SK-N-MC (cell line): ENCODE results near the gene MYO15B.

Experiments
- EZH2 ChIP-seq: fragments of 200-600 bp; sonication (generic); IDR thresholded peaks from one replicate; pipeline ENCODE4 v1.6.1; 2017; ENCODE audit warnings: antibody characterized with exemption
- FOXP2 ChIP-seq: optimal IDR thresholded peaks from 2 replicates; pipeline ENCODE3; 2011; ENCODE audit warnings: mild to moderate bottlenecking, moderate library complexity; ENCODE audit not compliant: insufficient read depth; ENCODE audit errors: extremely low read length, control extremely low read depth
- POLR2AphosphoS5 ChIP-seq: IDR thresholded peaks from 2 replicates; pipeline ENCODE4 v1.6.1; 2012; ENCODE audit warnings: mild to moderate bottlenecking, low read depth, low read length, borderline replicate concordance

DNA sequence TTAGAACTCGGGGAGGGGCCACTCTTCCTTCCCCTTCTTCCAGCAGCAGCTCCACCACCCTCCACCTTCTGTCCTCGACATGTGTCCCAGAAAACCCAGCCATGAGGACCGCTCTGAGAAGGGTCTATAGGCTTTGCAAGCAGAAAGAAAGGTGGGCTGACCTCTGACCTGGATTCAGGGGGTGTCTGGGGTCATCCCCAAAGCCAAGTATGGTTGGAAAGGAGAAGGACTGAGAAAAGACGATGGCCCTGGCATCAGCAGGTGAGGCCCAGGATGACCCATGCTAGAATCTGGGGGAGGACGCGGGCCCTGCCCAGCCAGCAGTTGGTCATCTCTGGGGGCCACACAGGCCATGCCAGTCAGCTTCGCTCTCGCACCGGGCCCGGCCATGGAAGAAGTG, 39.5 kb downstream of the MYO15B start:
- TF ChIP-seq POLR2AphosphoS5 = no peak
- no peak for TF ChIP-seq EZH2
- TF ChIP-seq FOXP2 = no peak
